Measurements from ENCODE around the gene IL22RA1. TPM values are rescaled to one million over a fixed set of nuclear protein-coding genes. Genes with fewer than 3 reads are reported as not detected.

IL22RA1 gene
- total RNA-seq, 1 experiment from 2014 or later = 2.1 TPM

GRCh38 chr1:24138476-24139221 is 4.3 kb downstream of the IL22RA1 start:
- DNase-seq (ENCODE audit: low spot score) = no peak

GRCh38 chr1:24136956-24137539 is 5.9 kb downstream of the IL22RA1 start:
- DNase-seq (ENCODE audit: low spot score) = no peak

- DNase-seq (ENCODE audit: low spot score) = no peak
Observed at GRCh38 chr1:24134376-24134775, 8.6 kb downstream of the IL22RA1 start.

GRCh38 chr1:24133819-24134218 is 9.1 kb downstream of the IL22RA1 start:
- DNase-seq (ENCODE audit: low spot score) = no peak

- no peak for DNase-seq (ENCODE audit: low spot score)
Observed at GRCh38 chr1:24130385-24130784, 12.6 kb downstream of the IL22RA1 start.

GRCh38 chr1:24127801-24128363 is 15.1 kb downstream of the IL22RA1 start:
- DNase-seq (ENCODE audit: low spot score) = no peak

- DNase-seq (ENCODE audit: low spot score) = no peak
Observed at GRCh38 chr1:24127134-24127800, 15.7 kb downstream of the IL22RA1 start.

GRCh38 chr1:24126672-24127023 is 16.3 kb downstream of the IL22RA1 start:
- no peak for DNase-seq (ENCODE audit: low spot score)

GRCh38 chr1:24126018-24126671 is 16.8 kb downstream of the IL22RA1 start:
- peak; percentile 24 for DNase-seq (ENCODE audit: low spot score)

GRCh38 chr1:24125456-24125855 is 17.5 kb downstream of the IL22RA1 start:
- no peak for DNase-seq (ENCODE audit: low spot score)

- DNase-seq (ENCODE audit: low spot score) = no peak
Observed at GRCh38 chr1:24124980-24125379, 18.0 kb downstream of the IL22RA1 start.

- no peak for DNase-seq (ENCODE audit: low spot score)
Observed at GRCh38 chr1:24123611-24124010, 19.3 kb downstream of the IL22RA1 start.

- DNase-seq (ENCODE audit: low spot score) = no peak
Observed at GRCh38 chr1:24122776-24123175, 20.2 kb downstream of the IL22RA1 start.

- no peak for DNase-seq (ENCODE audit: low spot score)
Observed at GRCh38 chr1:24121406-24121805, 21.5 kb downstream of the IL22RA1 start.

GRCh38 chr1:24120965-24121364 is 22.0 kb downstream of the IL22RA1 start:
- DNase-seq (ENCODE audit: low spot score) = no peak

GRCh38 chr1:24119859-24120756 is 22.8 kb downstream of the IL22RA1 start:
- DNase-seq (ENCODE audit: low spot score) = peak; percentile 23

- no peak for DNase-seq (ENCODE audit: low spot score)
Observed at GRCh38 chr1:24119489-24119858, 23.5 kb downstream of the IL22RA1 start.

- DNase-seq (ENCODE audit: low spot score) = no peak
Observed at GRCh38 chr1:24118410-24119242, 24.3 kb downstream of the IL22RA1 start.

GRCh38 chr1:24117722-24118409 is 25.1 kb downstream of the IL22RA1 start:
- DNase-seq (ENCODE audit: low spot score) = peak; percentile 69

- DNase-seq (ENCODE audit: low spot score) = no peak
Observed at GRCh38 chr1:24117132-24117531, 25.8 kb downstream of the IL22RA1 start.

Measured in A172 (cell line).